GM18526 (cell line): ENCODE results near the gene CRHR1.

Experiments used
- POLR2A ChIP-seq: IDR thresholded peaks from 3 replicates; pipeline ENCODE4 v1.6.1; 2011; ENCODE audit not compliant: insufficient read length; ENCODE audit errors: extremely low read depth

CRHR1 gene

GRCh38 chr17:45777388-45777787 is 6.7 kb upstream of the CRHR1 start:
- TF ChIP-seq POLR2A, result no peak

DNA sequence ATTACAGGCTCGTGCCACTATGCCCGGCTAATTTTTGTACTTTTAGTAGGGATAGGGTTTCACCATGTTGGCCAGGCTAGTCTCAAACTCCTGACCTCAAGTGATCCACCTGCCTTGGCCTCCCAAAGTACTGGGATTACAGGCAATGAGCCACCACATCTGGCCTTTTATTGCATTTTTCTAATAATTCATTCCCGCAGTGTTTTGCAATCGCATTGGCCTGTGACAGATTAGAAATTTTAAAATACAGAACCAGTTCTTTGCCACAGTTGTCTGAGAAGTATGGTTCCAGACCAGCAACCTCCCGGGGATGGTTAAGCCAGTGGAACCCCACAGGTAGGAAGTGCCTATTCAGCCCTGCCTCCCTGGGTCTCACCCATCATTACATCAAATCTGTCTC is 3.2 kb upstream of the CRHR1 start:
- TF ChIP-seq POLR2A, result no peak

DNA sequence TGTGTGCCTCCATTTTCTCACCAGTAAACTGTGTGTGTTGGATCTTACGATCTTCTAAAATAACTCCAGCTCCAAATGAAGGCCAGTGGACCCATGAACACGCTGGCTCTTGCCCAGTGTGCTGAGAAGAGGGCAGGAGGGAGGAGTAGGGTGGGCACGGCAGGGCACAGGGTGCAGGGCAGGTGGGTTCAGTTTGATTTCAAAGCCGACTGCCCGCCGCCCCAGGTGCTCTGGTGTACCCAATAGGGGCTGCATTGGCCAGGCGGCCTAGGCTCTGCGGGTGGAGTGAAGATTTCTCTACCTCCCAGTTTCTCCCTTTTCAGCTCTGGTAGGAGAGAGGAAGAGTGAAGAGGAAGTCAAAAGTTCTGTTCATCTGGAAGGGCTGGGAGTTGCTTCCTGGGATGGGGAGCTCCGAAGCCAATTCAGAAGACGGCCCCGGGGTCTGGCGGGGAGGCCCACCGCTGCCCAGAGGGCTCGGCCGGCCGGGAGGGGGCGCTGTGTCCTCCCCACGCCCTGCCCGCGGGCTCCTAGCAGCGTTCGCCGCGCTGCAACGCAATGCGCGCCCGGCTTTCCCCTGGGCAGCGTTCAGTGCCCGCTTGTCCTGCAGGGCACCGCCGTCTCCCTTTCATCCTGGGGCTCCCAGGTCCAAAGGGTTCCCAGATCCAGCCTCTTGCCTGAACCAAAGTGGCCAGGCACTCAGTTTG is 1.1 kb upstream of the CRHR1 start:
- TF ChIP-seq POLR2A, result no peak

DNA sequence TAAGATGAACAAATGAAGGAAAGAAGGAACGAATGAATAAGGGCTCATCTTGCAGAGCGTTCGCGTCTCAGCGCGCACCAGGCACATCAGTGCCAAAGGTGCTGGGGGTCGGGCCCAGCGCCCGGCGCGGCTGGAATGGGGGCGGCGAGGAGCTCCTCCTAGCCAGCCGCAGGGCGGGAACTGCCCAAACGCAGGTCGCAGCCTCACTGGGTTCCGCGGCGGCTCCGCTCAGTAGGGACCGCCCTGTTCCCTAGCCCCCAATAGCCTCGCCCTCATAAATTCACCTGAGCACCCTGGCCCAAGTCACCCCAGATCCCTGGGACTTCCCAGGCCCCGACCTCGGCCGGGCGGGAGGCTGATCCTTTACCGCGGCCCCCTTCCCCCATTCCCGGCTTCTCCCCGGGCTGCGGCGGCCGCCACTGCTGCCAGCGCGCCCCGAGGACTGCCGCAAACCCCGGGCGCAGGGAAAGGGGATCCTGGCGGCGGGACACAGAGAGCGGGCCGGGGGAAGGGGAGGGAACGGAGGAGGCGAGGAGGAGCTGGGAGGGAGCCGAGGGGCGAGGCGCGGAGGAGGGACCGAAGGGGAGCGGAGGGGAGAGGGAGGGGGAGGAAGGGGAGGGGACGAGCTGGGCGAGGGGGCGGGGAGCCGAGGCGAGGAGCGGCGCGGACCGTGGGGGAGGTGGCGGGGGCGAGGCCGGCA is 377 bp upstream of the CRHR1 start:
- TF ChIP-seq POLR2A, result no peak

- no peak for TF ChIP-seq POLR2A
These were observed 790 bp downstream of the CRHR1 start for GRCh38 chr17:45784741-45785479.

DNA sequence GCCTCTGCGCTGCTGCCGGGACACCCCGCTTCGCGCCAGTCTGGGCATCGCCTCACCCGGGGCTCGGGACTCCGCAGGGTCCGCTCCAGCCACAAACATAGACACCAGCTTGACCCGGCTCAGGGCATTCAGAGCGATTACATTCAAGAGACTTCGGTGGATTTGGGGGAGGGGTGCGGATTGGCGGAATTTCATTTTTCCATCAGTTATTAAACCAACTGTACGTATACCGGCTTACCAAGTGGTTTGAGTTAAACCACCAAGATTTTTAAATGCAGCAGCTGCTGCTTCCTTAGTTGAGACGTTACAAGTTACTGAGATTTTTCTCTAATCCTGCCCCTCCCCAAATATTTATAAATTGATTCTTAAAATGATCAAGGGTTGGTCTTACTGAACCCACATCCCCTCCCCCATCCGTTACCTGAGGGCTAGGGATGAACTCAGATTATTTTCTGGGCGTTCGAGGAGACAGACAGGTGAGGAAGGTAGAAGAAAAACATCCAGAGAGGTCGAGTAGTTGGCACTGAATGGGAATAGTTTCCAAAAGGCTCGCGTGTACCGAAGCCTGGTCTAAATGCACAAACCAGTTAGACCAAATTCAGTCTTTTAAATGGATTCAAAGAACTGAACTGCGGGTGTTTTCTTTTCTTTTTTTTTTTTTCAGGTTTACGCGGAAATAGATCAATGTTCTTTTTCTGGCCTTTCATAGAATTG is 1.5 kb downstream of the CRHR1 start:
- no peak for TF ChIP-seq POLR2A

DNA sequence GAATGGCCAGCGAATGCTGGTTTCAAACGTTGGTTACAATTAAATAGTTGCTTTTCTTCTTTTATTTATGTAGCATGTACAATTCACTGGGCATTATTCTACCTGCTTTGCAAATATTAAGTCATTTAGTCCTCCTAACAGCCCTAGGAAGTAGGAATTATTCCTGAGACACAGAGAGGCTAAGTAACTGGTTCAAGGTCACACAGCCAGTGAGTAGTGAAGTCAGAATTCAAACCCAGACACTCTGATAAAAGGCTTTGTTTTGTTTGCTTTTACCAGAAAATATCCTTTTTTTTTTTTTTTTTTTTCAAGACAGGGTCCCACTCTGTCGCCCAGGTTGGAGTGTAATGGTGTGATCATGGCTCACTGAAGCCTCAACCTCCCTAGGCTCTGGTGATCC is 2.2 kb downstream of the CRHR1 start:
- TF ChIP-seq POLR2A, result no peak

GRCh38 chr17:45787044-45787443 is 2.9 kb downstream of the CRHR1 start:
- TF ChIP-seq POLR2A, result no peak

DNA sequence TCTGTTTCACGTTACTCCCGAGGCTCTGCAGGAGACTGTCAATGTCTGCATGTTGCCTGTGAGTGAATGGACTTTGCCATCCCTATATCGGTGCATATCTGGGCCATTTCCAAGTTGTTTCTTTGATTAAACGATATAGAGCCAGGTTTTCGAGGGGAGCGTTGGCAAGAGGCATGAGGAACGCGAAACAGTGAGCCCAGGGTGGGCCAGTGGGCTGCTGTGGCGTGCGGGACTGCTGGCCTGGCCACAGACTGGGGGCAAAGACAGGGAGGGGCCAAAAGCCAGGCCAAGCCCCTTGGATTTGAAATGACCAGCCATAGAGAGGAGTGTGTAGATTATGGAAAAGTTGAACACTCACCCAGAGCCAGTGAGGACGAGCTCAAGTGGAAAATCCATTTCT is 3.5 kb downstream of the CRHR1 start:
- TF ChIP-seq POLR2A, result no peak

GRCh38 chr17:45788057-45788456 is 3.9 kb downstream of the CRHR1 start:
- TF ChIP-seq POLR2A, result no peak

DNA sequence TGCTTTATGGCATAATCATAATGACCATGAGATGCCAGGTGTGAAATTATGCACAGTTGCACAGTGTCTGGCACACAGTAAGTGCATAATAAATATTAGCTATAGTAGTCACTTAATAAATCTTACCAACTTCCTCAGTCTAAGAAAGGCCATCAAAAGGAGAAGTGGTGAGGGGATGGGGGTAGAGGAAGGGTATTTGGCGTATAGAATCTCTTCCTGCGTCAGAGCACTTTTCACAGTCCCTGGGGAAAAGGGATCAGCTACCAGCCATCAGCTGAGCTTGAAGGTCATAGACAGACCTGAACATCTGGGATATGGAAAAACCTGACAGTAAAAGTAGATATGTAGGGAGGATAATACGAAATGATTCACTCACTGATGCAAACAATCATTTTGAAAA is 5.8 kb downstream of the CRHR1 start:
- no peak for TF ChIP-seq POLR2A

DNA sequence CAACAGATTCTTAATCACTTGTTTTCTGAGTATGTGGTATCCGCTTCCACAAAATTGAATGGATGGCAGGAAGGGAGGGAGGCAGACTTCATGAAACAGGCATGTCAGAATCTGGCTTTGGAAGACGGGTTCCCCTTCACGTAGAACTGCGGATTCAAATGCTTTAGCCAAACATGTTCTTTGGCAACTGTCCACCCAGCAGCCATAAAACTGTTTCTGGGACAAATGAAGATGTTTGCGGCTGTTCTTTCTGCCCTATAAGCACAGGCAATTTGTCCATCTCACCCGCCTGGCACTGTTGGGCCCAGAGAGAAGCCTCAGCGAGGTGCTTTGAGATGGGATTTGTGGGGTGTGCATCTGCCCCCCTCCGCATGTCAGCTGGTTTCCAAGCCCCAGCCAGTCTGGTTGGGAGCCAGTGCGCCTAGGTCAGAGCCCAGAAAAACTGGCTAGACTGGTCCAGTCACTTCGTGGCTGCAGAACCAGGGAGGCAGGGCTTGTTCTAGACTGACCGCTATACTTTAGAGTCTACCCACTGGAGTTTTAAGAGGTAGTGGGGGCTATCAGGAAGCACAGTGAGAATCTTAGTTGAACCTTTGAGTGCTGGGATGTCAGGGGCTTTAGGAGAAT is 6.3 kb downstream of the CRHR1 start:
- no peak for TF ChIP-seq POLR2A

DNA sequence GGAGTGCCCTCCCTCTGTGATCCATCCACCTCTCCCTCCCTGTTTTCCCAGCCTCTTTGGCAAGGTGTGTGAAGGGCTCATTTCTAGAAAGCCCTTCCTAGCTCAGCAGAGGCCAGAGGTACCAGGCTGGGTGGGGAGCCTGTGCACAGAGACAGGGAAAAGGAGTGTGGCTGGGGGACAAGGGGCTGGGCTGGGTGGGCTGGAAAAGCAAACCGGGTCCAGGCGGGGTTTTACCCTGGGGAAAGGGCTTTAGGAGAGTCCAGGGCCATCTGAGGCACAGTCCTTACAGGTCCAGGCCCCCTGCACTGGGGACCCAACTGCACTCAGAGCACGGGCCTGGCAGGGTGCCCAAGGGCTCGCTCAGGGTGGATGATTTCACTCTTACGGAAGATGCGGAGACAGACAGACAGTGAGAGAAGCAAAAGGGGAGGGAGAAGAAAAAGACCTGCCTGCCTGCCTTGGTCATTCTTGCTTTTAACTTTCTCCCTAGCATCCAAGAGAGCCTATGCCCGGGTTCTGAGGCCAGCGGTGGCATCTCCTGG is 7.0 kb downstream of the CRHR1 start:
- no peak for TF ChIP-seq POLR2A

DNA sequence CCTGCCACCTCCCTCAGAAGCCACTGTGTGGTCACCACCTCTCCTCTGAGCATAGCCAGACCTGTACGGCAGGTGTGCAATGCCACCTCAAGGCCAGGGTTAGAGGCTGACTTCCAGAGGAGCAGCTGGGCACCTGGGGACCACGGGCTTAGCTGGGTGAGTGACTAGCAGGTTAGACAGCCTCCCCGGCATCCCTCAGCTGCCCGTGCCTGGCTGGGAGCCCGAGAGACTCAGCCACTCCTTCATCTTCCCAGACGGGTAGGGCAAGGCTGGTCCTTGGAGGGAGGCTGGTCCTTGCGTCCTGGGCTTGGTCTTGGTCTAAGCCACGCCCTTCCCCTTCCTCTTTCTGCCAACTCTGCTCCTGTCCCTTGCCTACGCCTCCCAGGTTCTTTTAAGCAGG is 7.8 kb downstream of the CRHR1 start:
- TF ChIP-seq POLR2A, result no peak

DNA sequence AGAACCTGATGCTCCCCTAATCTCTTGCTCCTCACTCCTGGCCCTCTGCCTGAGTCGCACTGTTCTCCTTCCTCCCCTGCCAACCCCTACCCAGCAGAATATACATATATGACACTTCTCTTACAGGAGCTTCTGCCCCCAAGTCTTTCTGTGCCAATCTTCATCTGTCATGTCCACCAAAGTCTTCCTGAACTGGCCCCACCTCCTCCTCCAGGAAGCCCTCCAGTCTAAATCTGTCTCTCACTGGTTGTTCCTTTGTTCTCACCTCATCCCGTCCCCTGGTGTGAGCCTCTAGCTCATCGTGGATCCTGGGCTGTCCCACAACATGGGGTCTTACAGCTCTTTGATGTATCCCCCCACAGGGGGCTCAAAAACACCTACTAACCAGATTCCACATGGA is 8.3 kb downstream of the CRHR1 start:
- no peak for TF ChIP-seq POLR2A

GRCh38 chr17:45792995-45793755 is 9.1 kb downstream of the CRHR1 start:
- TF ChIP-seq POLR2A, result no peak
